Activated T-helper 1 cell treated with Interleukin-2 at 50 U/mL for 16 hours (primary cell): Measurements from ENCODE around the gene DRG2.

Source experiments
- DNase-seq: peaks from one replicate; pipeline ENCODE4 v3.0.0-alpha.2; 2020; ENCODE audit warnings: low read depth

The DRG2 gene

DNA sequence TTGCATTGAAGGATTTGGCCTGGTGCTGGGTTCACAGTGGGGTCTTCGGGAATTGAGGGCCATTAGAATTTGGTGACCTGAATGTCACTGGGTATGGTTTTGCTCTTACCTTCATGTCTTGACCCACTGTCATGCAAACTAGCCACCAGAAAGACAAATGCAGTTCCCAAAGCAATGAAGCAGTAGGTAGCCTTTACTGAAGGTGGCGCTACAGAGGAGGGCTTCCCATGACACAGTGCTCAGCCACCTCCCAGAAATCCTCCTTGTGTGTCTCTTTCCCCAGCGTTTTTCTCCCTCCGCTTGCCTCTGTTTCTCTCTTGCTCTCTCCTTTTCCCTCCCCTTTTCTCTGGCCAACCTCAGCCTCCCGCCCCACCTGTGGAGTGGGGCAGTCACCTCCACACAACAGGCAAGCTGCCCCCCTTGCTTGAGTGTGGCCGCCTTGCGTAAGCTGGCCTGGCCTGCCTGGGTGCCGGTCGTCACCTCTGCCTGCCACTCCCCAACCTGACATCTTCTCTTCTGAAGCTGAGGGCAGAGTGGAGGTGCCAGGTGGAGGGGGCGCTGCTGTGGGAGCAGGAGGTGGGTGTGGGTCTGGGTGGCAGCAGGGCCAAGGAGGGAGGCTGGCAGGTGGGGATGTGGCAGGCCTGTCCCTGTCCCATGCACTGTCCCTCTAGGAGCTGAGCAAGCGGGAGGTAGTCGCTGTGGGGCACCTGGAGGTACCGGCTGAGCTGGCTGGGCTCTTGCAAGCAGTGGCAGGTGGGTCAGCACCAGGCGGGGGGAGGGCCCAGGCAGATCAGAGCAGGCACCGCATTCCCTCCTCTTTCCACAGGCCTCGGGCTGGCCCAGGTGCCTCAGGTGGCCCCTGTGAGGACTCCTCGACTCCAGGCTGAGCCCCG, 55.5 kb downstream of the DRG2 start:
- no peak for DNase-seq

GRCh38 chr17:18144261-18144660, 56.5 kb downstream of the DRG2 start:
- DNase-seq: no peak

DNA sequence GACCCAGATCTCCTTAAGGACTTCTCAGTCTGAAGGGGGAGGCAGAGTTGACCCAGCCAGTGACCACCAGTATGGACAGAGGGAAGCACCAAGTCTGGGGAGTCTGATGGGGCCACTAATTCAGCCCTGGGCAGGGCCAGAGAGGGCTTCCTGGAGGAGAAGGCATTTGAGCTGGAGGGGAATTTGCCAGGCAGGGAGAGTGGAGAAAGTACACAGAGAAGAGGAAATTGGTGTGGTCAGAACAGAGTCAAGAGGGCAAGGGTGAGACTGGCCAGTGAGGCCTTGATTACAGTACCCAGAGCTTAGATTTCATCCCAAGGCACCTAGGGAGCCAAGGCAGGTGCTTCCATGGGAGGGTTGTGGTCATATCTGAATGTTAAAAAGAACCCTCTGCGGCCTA, 57.1 kb downstream of the DRG2 start:
- no peak for DNase-seq

DNA sequence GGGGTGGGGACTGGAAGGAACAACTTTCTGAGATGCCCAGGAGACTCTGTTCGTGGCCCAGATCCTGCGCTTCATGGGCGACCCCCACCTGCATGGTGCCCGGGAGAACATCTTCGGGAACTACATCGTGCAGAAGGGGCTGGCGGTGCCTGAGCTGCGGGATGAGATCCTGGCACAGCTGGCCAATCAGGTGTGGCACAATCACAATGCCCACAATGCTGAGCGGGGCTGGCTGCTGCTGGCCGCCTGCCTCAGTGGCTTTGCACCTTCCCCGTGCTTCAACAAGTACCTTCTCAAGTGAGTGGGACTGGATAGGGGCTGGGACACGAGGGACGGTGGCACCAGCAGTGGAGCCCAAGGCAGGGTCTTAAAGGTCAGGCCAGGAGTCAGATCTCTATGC, 58.1 kb downstream of the DRG2 start:
- DNase-seq: no peak

- no peak for DNase-seq
These were observed 58.5 kb downstream of the DRG2 start for GRCh38 chr17:18146259-18146658.

DNA sequence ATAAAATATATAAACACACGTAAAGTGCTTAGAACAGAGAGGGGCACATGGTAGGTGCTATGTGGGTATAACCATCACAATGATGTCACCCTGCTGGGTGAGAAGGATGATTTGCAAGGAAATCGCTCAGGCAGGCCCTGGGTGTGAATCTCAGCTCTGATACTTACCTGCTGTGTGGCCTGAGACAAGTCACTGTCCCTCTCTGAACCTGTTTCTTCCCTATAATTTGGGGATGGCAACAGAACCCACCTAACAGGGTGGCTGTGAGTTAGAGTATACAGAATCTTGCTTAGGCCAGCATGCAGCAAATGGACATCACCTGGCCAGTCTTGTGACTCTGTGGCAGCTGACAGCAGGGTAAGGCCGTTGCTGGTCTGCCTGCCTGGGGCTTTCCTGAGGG, 59.2 kb downstream of the DRG2 start:
- DNase-seq: no peak

DNA sequence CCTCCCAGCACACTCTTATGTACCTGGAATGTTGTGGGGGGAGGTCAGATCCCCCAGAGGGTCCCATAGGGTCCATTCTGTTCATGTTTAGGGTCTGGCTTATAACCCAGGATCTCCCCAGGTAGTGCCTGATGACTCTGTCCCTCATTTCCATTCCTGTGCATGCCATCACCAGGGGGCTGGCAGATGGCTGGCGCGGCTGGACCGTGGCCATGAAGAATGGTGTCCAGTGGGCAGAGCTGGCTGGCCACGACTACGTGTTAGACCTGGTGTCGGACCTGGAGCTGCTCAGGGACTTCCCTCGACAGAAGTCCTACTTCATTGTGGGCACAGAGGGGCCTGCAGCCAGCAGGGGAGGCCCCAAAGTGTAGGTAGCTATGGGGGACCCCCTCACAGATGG, 60.8 kb downstream of the DRG2 start:
- no peak for DNase-seq

GRCh38 chr17:18151290-18151689, 63.5 kb downstream of the DRG2 start:
- DNase-seq: no peak

DNA sequence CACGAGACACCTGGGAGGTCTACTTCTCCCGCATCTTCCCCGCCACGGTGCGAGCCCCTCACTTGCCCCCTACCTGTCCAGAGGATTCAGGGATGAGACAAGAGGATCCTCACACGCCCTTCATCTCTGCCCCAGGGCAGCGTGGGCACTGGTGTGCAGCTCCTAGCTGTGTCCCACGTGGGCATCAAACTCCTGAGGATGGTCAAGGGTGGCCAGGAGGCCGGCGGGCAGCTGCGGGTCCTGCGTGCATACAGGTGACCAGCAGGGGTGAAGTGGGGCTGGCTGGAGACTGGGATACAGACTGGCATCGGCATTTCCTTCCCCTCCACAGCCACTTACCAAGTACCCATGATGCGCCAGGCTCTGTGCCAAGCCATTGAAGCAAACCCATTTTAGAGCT, 67.4 kb downstream of the DRG2 start:
- DNase-seq: no peak

GRCh38 chr17:18156171-18156975, 68.6 kb downstream of the DRG2 start:
- DNase-seq: no peak

GRCh38 chr17:18156976-18157280, 69.2 kb downstream of the DRG2 start:
- no peak for DNase-seq
